ENCODE results near the gene GABRA1. TPM values are rescaled to one million over a fixed set of nuclear protein-coding genes. Genes with fewer than 3 reads are reported as not detected.

The GABRA1 gene
- 0.30 TPM in 1 of 2 replicates, not detected in the other for total RNA-seq

DNA sequence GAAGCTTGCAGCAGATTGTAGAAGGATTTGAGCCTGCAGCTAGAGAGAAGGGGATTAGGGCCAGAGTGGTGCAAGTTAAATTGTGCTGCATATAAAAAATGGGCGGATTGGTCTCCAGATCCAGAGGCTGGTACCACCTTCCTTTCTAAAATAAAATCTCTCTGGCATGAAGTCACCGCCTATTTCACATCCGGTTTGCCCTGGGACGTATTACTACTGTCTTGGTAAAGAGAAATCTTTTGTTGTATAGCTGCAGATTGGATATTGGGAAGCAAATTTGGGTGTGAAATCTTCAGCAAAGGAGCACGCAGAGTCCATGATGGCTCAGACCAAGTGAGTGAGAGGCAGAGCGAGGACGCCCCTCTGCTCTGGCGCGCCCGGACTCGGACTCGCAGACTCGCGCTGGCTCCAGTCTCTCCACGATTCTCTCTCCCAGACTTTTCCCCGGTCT is at the start of gene GABRA1:
Gene GABRA1 (plus strand): TSS at position 180 of the 451 bp plus-strand sequence. CDS start 2,691 bp downstream, outside the sequence.

Other genes with a start within 250 kb of the GABRA1 start
- not detected in 2 replicates for gene GABRA6, start 162.4 kb upstream of the GABRA1 start, total RNA-seq
- not detected in 2 replicates for gene GABRG2, start 219.7 kb downstream of the GABRA1 start, total RNA-seq

All from smooth muscle cell of the umbilical artery (primary cell).